Natural killer cell (primary cell): Measurements from ENCODE around the gene ACSS2. TPM values are rescaled to one million over a fixed set of nuclear protein-coding genes. Genes with fewer than 3 reads are reported as not detected.

Experiments
- ATAC-seq, 3 donors: fragments of 150-1000 bp in 2 of 3; fragments of 200-7000 bp in 1 of 3; cut with Tn5 transposase; 1 replicate in 1 of 3; 2 replicates in 2 of 3; pipeline ENCODE4 v1.10.0; 2021; ENCODE audit warnings: mild to moderate bottlenecking in 2 of 3, moderate library complexity in 2 of 3
- DNase-seq, 2 donors: peaks; one replicate each; pipeline versions ENCODE4 v3.0.0 to v3.0.0-alpha.2; 2013 to 2021; ENCODE audit warnings: mixed read lengths in 1 of 2
- H3K27ac ChIP-seq: one replicate; pipeline ENCODE4 v1.5.1; 2013; ENCODE audit warnings: mild to moderate bottlenecking, low read length
- H3K27me3 ChIP-seq: one replicate; pipeline ENCODE4 v1.6.1; 2013; ENCODE audit warnings: low read length; ENCODE audit not compliant: control insufficient read depth, insufficient read depth
- H3K36me3 ChIP-seq: one replicate; pipeline ENCODE4 v1.6.1; 2013; ENCODE audit warnings: low read length; ENCODE audit not compliant: control insufficient read depth, insufficient read depth
- H3K4me1 ChIP-seq: one replicate; pipeline ENCODE4 v1.6.1; 2013; ENCODE audit warnings: low read length; ENCODE audit not compliant: control insufficient read depth, insufficient read depth
- H3K4me3 ChIP-seq: one replicate; pipeline ENCODE4 v1.5.1; 2013; ENCODE audit warnings: low read length
- H3K9me3 ChIP-seq: one replicate; pipeline ENCODE4 v1.6.1; 2013; ENCODE audit warnings: low read length; ENCODE audit not compliant: control insufficient read depth, insufficient read depth
- H3K27ac Mint-ChIP-seq, 2 donors: one replicate each; pipeline ENCODE4 v1.8.0; 2022; ENCODE audit warnings: mild to moderate bottlenecking in 2 of 2, mixed read lengths in 2 of 2, moderate library complexity in 1 of 2
- H3K27me3 Mint-ChIP-seq, 2 donors: one replicate each; pipeline ENCODE4 v1.8.0; 2022; ENCODE audit warnings: low read depth in 2 of 2, mixed read lengths in 2 of 2
- H3K36me3 Mint-ChIP-seq: one replicate; pipeline ENCODE4 v1.8.0; 2022; ENCODE audit warnings: mixed read lengths
- H3K4me1 Mint-ChIP-seq, 2 donors: one replicate each; pipeline ENCODE4 v1.8.0; 2022; ENCODE audit warnings: mixed read lengths in 2 of 2
- H3K4me3 Mint-ChIP-seq: one replicate; pipeline ENCODE4 v1.8.0; 2022; ENCODE audit warnings: mild to moderate bottlenecking, moderate library complexity, mixed read lengths
- H3K9me3 Mint-ChIP-seq, 2 donors: one replicate each; pipeline ENCODE4 v1.8.0; 2022; ENCODE audit warnings: mixed read lengths in 2 of 2
- CTCF ChIP-seq: fragments of 200-600 bp; IDR thresholded peaks from one replicate; pipeline ENCODE4 v1.8.0; 2022; ENCODE audit warnings: antibody characterized with exemption
- WGBS: methylation state at CpG from one replicate; pipeline ENCODE4 v1.1.7; 2013; ENCODE audit warnings: missing lambda C conversion rate; ENCODE audit not compliant: insufficient coverage; 5-methylcytosine and 5-hydroxymethylcytosine counted together
- intact Hi-C: fragments of 100-400 bp; cut with micrococcal nuclease; formaldehyde crosslinking; loops from one replicate; pipeline ENCODE4 v1.14.2; 2022
- total RNA-seq, 4 donors: library from RNA; stranded (reverse); fragments of 120-200 nt in 1 of 4; gene quantifications; one replicate each; pipeline versions ENCODE4 v1.2.3 to v1.2.4, GENCODE V29; 2013 to 2022

ACSS2 gene
- total RNA-seq, 3 donors from 2014 or later (not counting 1 experiment from before 2014, with no cell fraction given) = 2.4 to 11.4 (median 7.5) TPM

GRCh38 chr20:34971561-34972235 lies 95.3 kb downstream of the ACSS2 start:
- WGBS = 87% methylated on average over 10 of the region's 10 CpGs
- no peak for DNase-seq
- H3K27me3 ChIP-seq = no peaks in the 10 kb centered on the region
- peaks cover 0 to 4% of the 10 kb centered on the region in 2 donors for H3K27me3 Mint-ChIP-seq
- no peaks in the 10 kb centered on the region for H3K9me3 ChIP-seq
- no peak for ATAC-seq
- no peaks in the 10 kb centered on the region for H3K9me3 Mint-ChIP-seq
- H3K4me1 Mint-ChIP-seq = no peaks in the 10 kb centered on the region
- H3K4me3 ChIP-seq = no peak overlapping the region
- no peaks in the 10 kb centered on the region for H3K36me3 ChIP-seq
- H3K27ac ChIP-seq = no peak overlapping the region
- no peaks in the 10 kb centered on the region for H3K36me3 Mint-ChIP-seq
- intact Hi-C loops = no loop called here
- no peak overlapping the region for H3K27ac Mint-ChIP-seq
- H3K4me1 ChIP-seq = no peaks in the 10 kb centered on the region
- no peak for TF ChIP-seq CTCF
- no peak overlapping the region for H3K4me3 Mint-ChIP-seq

GRCh38 chr20:34974246-34974645 lies 97.8 kb downstream of the ACSS2 start:
- no peak for TF ChIP-seq CTCF
- no peaks in the 10 kb centered on the region for H3K36me3 Mint-ChIP-seq
- H3K9me3 ChIP-seq = no peaks in the 10 kb centered on the region
- H3K4me3 Mint-ChIP-seq = no peak overlapping the region
- ATAC-seq (no peak), DNase-seq (no peak)
- H3K27ac ChIP-seq = no peak overlapping the region
- no peak overlapping the region for H3K27ac Mint-ChIP-seq
- WGBS = 71% methylated on average over 4 of the region's 4 CpGs
- H3K36me3 ChIP-seq = no peaks in the 10 kb centered on the region
- no peaks in the 10 kb centered on the region for H3K4me1 Mint-ChIP-seq
- H3K4me1 ChIP-seq = no peaks in the 10 kb centered on the region
- intact Hi-C loops = no loop called here
- H3K27me3 ChIP-seq = no peaks in the 10 kb centered on the region
- H3K27me3 Mint-ChIP-seq = peaks cover 0 to 7% of the 10 kb centered on the region in 2 donors
- no peak overlapping the region for H3K4me3 ChIP-seq
- no peaks in the 10 kb centered on the region for H3K9me3 Mint-ChIP-seq

- H3K27me3 ChIP-seq = no peaks in the 10 kb centered on the region
- DNase-seq (no peak), ATAC-seq (no peak)
- peaks cover 0 to 7% of the 10 kb centered on the region in 2 donors for H3K27me3 Mint-ChIP-seq
- TF ChIP-seq CTCF = no peak
- no peak overlapping the region for H3K4me3 Mint-ChIP-seq
- H3K4me1 ChIP-seq = no peaks in the 10 kb centered on the region
- no peak overlapping the region for H3K4me3 ChIP-seq
- H3K9me3 Mint-ChIP-seq = no peaks in the 10 kb centered on the region
- no peaks in the 10 kb centered on the region for H3K9me3 ChIP-seq
- no peaks in the 10 kb centered on the region for H3K36me3 Mint-ChIP-seq
- no peak overlapping the region for H3K27ac ChIP-seq
- intact Hi-C loops = no loop called here
- WGBS = 86% methylated on average over 12 of the region's 12 CpGs
- no peaks in the 10 kb centered on the region for H3K4me1 Mint-ChIP-seq
- no peaks in the 10 kb centered on the region for H3K36me3 ChIP-seq
- no peak overlapping the region for H3K27ac Mint-ChIP-seq
These were observed 99.9 kb downstream of the ACSS2 start for GRCh38 chr20:34976286-34976685.

Other genes with a start within 250 kb of the ACSS2 start
- 10 to 100 TPM in 1 of 3 donors, 1 to 10 TPM in 2; 7.0 to 11.1 (median 8.2) TPM for gene PIGU, start 199.5 kb upstream of the ACSS2 start, total RNA-seq
- gene TP53INP2, start 172.3 kb upstream of the ACSS2 start, total RNA-seq = 10 to 100 TPM; 30.7 to 56.3 (median 35.9) TPM
- gene NCOA6, start 51.0 kb upstream of the ACSS2 start, total RNA-seq = 10 to 100 TPM; 34.7 to 41.6 (median 37.0) TPM
- gene GGT7, start 3.8 kb upstream of the ACSS2 start, total RNA-seq = 10 to 100 TPM in 2 of 3 donors, 1 to 10 TPM in 1; 7.4 to 12.8 (median 12.1) TPM
- gene GSS, start 79.2 kb downstream of the ACSS2 start, total RNA-seq = 10 to 100 TPM; 27.4 to 35.4 (median 30.3) TPM
- gene MYH7B, start 79.3 kb downstream of the ACSS2 start, total RNA-seq = 1 to 10 TPM in 1 of 3 donors, under 1 TPM in 2; 0.18 to 1.0 (median 0.21) TPM
- gene TRPC4AP, start 216.2 kb downstream of the ACSS2 start, total RNA-seq = 10 to 100 TPM; 72.3 to 79.0 (median 74.4) TPM